IMR-90 (cell line): Measurements from ENCODE around the gene LOX. TPM values are rescaled to one million over a fixed set of nuclear protein-coding genes. Genes with fewer than 3 reads are reported as not detected.

ENCODE experiments used
- ATAC-seq: fragments of 200-7000 bp; cut with Tn5 transposase; 2 replicates; pipeline ENCODE4 v1.9.1; 2020; ENCODE audit warnings: low read depth, mild to moderate bottlenecking, moderate library complexity
- BruUV-seq: library from RNA; stranded (reverse); fragments of 400-500 nt; replicated peaks from 2 replicates; lab custom pipeline; 2021; lab: Mats Ljungman, UMichigan
- CTCF ChIA-PET: fragments of 300-600 bp; formaldehyde crosslinking; extraction: SDS; loops from one replicate; lab custom pipeline; 2021; ENCODE audit warnings: antibody characterized with exemption; lab: Yijun Ruan, JAX
- POLR2A ChIA-PET: fragments of 300-600 bp; sonication (Branson Sonifier 250); formaldehyde crosslinking; loops from one replicate; lab custom pipeline; 2022; ENCODE audit warnings: antibody characterized with exemption; ENCODE audit not compliant: unreplicated experiment; lab: Charles Lee
- DNase-seq: peaks from one replicate; pipeline ENCODE4 v3.0.0; 2013
- H2AFZ ChIP-seq: replicated peaks from 2 replicates; pipeline ENCODE3; 2013; ENCODE audit warnings: low read length, mild to moderate bottlenecking; ENCODE audit not compliant: poor library complexity
- H2AK5ac ChIP-seq: 2 replicates; pipeline ENCODE4 v1.6.1; 2013; ENCODE audit warnings: low read depth, low read length, inconsistent platforms
- H2AK9ac ChIP-seq: replicated peaks from 2 replicates; pipeline ENCODE3; 2013; ENCODE audit warnings: mild to moderate bottlenecking, low read depth, low read length, moderate library complexity; ENCODE audit not compliant: poor library complexity
- H2BK120ac ChIP-seq: 2 replicates; pipeline ENCODE4 v1.6.1; 2013; ENCODE audit warnings: low read depth, low read length, inconsistent platforms
- H2BK15ac ChIP-seq: 3 replicates; pipeline ENCODE4 v1.6.1; 2013; ENCODE audit warnings: low read depth, low read length, inconsistent platforms
- H2BK20ac ChIP-seq: 2 replicates; pipeline ENCODE4 v1.6.1; 2013; ENCODE audit warnings: low read depth, mild to moderate bottlenecking, inconsistent platforms, low read length, moderate library complexity
- H2BK5ac ChIP-seq: 2 replicates; pipeline ENCODE4 v1.6.1; 2013; ENCODE audit warnings: mild to moderate bottlenecking, low read depth, low read length, inconsistent platforms; ENCODE audit not compliant: poor library complexity, severe bottlenecking
- H3K14ac ChIP-seq: replicated peaks from 2 replicates; pipeline ENCODE4 v1.6.1; 2013; ENCODE audit warnings: low read depth, low read length, inconsistent platforms
- H3K18ac ChIP-seq: 2 replicates; pipeline ENCODE4 v1.6.1; 2013; ENCODE audit warnings: low read depth, low read length, control low read depth
- H3K23ac ChIP-seq: 2 replicates; pipeline ENCODE4 v1.6.1; 2013; ENCODE audit warnings: low read depth, low read length, inconsistent platforms
- H3K27ac ChIP-seq: 2 replicates; pipeline ENCODE4 v1.5.1; 2013; ENCODE audit warnings: mild to moderate bottlenecking, control low read depth, low read length; ENCODE audit not compliant: insufficient read depth
- H3K27me3 ChIP-seq: 2 replicates; pipeline ENCODE4 v1.6.1; 2013; ENCODE audit warnings: low read length; ENCODE audit not compliant: control insufficient read depth, insufficient read depth
- H3K36me3 ChIP-seq: 2 replicates; pipeline ENCODE4 v1.6.1; 2013; ENCODE audit warnings: low read length, mixed read lengths; ENCODE audit not compliant: control insufficient read depth, insufficient read depth
- H3K4ac ChIP-seq: 2 replicates; pipeline ENCODE4 v1.6.1; 2013; ENCODE audit warnings: low read depth, low read length, inconsistent platforms
- H3K4me1 ChIP-seq: 2 replicates; pipeline ENCODE4 v1.6.1; 2013; ENCODE audit warnings: low read length, mixed read lengths; ENCODE audit not compliant: control insufficient read depth, insufficient read depth
- H3K4me2 ChIP-seq: 2 replicates; pipeline ENCODE4 v1.6.1; 2013; ENCODE audit warnings: low read depth, mild to moderate bottlenecking, control low read depth, low read length, moderate library complexity
- H3K4me3 ChIP-seq: 2 replicates; pipeline ENCODE4 v1.5.1; 2013; ENCODE audit warnings: low read depth, mild to moderate bottlenecking, control low read depth, low read length, moderate library complexity; ENCODE audit not compliant: insufficient read depth
- H3K56ac ChIP-seq: 2 replicates; pipeline ENCODE4 v1.6.1; 2013; ENCODE audit warnings: low read length, inconsistent platforms; ENCODE audit not compliant: insufficient read depth; ENCODE audit errors: extremely low read depth
- H3K79me1 ChIP-seq, 2 experiments: 2 replicates each; pipeline ENCODE4 v1.6.1; 2013; ENCODE audit warnings: low read length in 2 of 2, inconsistent platforms in 1 of 2, low read depth in 1 of 2
- H3K9ac ChIP-seq: 2 replicates; pipeline ENCODE4 v1.6.1; 2013; ENCODE audit warnings: low read depth, low read length, control low read depth
- H3K9me1 ChIP-seq: 2 replicates; pipeline ENCODE4 v1.6.1; 2013; ENCODE audit warnings: low read length, inconsistent platforms; ENCODE audit not compliant: insufficient read depth
- H3K9me3 ChIP-seq: 2 replicates; pipeline ENCODE4 v1.6.1; 2013; ENCODE audit warnings: low read length; ENCODE audit not compliant: control insufficient read depth, insufficient read depth
- H4K20me1 ChIP-seq: 2 replicates; pipeline ENCODE4 v1.6.1; 2013; ENCODE audit warnings: low read length, inconsistent platforms; ENCODE audit not compliant: insufficient read depth
- H4K5ac ChIP-seq: 2 replicates; pipeline ENCODE4 v1.6.1; 2013; ENCODE audit warnings: mild to moderate bottlenecking, low read depth, low read length, control low read depth
- H4K8ac ChIP-seq, 2 experiments: 2 replicates each; pipeline ENCODE4 v1.6.1; 2013; ENCODE audit warnings: low read depth in 2 of 2, low read length in 2 of 2, control low read depth in 1 of 2, inconsistent platforms in 1 of 2
- H4K91ac ChIP-seq: 2 replicates; pipeline ENCODE4 v1.6.1; 2013; ENCODE audit warnings: low read depth, low read length, inconsistent platforms; ENCODE audit not compliant: insufficient read depth
- BHLHE40 ChIP-seq: fragments of 150-350 bp; IDR thresholded peaks from 2 replicates; pipeline ENCODE4 v1.6.1; 2016; ENCODE audit warnings: mild to moderate bottlenecking, low read depth, low read length
- CEBPB ChIP-seq: IDR thresholded peaks from 2 replicates; pipeline ENCODE4 v1.6.1; 2012; ENCODE audit warnings: low read depth, low read length, improper control_type of control experiment
- CHD1 ChIP-seq: IDR thresholded peaks from 2 replicates; pipeline ENCODE4 v1.6.1; 2012; ENCODE audit warnings: low read depth, low read length, improper control_type of control experiment
- ELK1 ChIP-seq: fragments of 150-350 bp; IDR thresholded peaks from 2 replicates; pipeline ENCODE4 v1.6.1; 2016; ENCODE audit warnings: low read depth, mild to moderate bottlenecking, low read length, moderate library complexity, borderline replicate concordance
- FOS ChIP-seq: fragments of 150-350 bp; IDR thresholded peaks from 2 replicates; pipeline ENCODE4 v1.6.1; 2016; ENCODE audit warnings: low read depth, low read length
- MAFK ChIP-seq: IDR thresholded peaks from 2 replicates; pipeline ENCODE4 v1.6.1; 2012; ENCODE audit warnings: low read depth, low read length, improper control_type of control experiment
- MAZ ChIP-seq: IDR thresholded peaks from 2 replicates; pipeline ENCODE4 v1.6.1; 2012; ENCODE audit warnings: low read depth, mild to moderate bottlenecking, low read length, improper control_type of control experiment, moderate library complexity, borderline replicate concordance
- MXI1 ChIP-seq: IDR thresholded peaks from 2 replicates; pipeline ENCODE4 v1.6.1; 2012; ENCODE audit warnings: low read depth, mild to moderate bottlenecking, low read length, moderate library complexity, borderline replicate concordance
- NFE2L2 ChIP-seq: fragments of 150-350 bp; IDR thresholded peaks from 2 replicates; pipeline ENCODE4 v1.6.1; 2016; ENCODE audit warnings: low read depth, mild to moderate bottlenecking, low read length
- POLR2A ChIP-seq: IDR thresholded peaks from 2 replicates; pipeline ENCODE4 v1.6.1; 2012; ENCODE audit warnings: mild to moderate bottlenecking, low read depth, low read length
- RAD21 ChIP-seq: IDR thresholded peaks from 2 replicates; pipeline ENCODE4 v1.6.1; 2012; ENCODE audit warnings: low read length, improper control_type of control experiment
- RCOR1 ChIP-seq: IDR thresholded peaks from 2 replicates; pipeline ENCODE4 v1.6.1; 2012; ENCODE audit warnings: mild to moderate bottlenecking, low read length, improper control_type of control experiment; ENCODE audit not compliant: insufficient replicate concordance
- RFX5 ChIP-seq: IDR thresholded peaks from 2 replicates; pipeline ENCODE4 v1.8.0; 2012; ENCODE audit warnings: low read depth, mild to moderate bottlenecking, low read length, moderate library complexity
- SMC3 ChIP-seq: fragments of 150-350 bp; IDR thresholded peaks from 2 replicates; pipeline ENCODE4 v1.6.1; 2016; ENCODE audit warnings: low read depth, mild to moderate bottlenecking, antibody characterized with exemption, low read length, moderate library complexity
- whole genome bisulfite sequencing, 2 experiments: methylation state at CpG; one replicate each; pipeline versions ENCODE4 v1.1.5 to v1.1.7; 2013; ENCODE audit warnings: missing lambda C conversion rate in 2 of 2; ENCODE audit not compliant: insufficient read length in 1 of 2; ENCODE audit errors: extremely low coverage in 2 of 2; 5-methylcytosine and 5-hydroxymethylcytosine counted together
- dilution Hi-C: fragments of 300-500 bp; cut with HindIII; formaldehyde crosslinking; loops from one replicate; pipeline ENCODE4 v1.14.3; 2018; ENCODE audit warnings: low sequenced_read_pairs; ENCODE audit not compliant: unreplicated experiment
- in situ Hi-C: fragments of 300-500 bp; cut with MboI; formaldehyde crosslinking; loops from 3 replicates; pipeline ENCODE4 v1.14.3; 2019; ENCODE audit warnings: low sequenced_read_pairs, inconsistent platforms, mixed read lengths
- intact Hi-C: fragments of 100-400 bp; cut with micrococcal nuclease; formaldehyde crosslinking; loops from 2 replicates; pipeline ENCODE4 v1.10.0; 2022
- polyA plus RNA-seq, 3 experiments: library from polyadenylated mRNA; depleted of rRNA; stranded (reverse); fragments of >200 nt; gene quantifications; 2 replicates each; pipeline ENCODE4 v1.2.3, GENCODE V29; 2012; ENCODE audit warnings: low replicate concordance in 1 of 3
- total RNA-seq: library from RNA; depleted of rRNA; stranded (reverse); fragments of >200 nt; gene quantifications from 2 replicates; pipeline ENCODE4 v1.2.3, GENCODE V29; 2012
- TF ChIP-seq, protein P1 (sequence below): conservative IDR thresholded peaks from 2 replicates; pipeline ENCODE4 v1.5.1; 2012; ENCODE audit warnings: mild to moderate bottlenecking, low read depth, low read length, improper control_type of control experiment
- TF ChIP-seq, protein P2 (sequence below): fragments of 150-350 bp; IDR thresholded peaks from 2 replicates; pipeline ENCODE4 v1.6.1; 2017; ENCODE audit warnings: mild to moderate bottlenecking, antibody characterized with exemption, low read length, low read depth

Gene LOX
- total and polyA plus RNA-seq, 2 of the 4 experiments (the other 2 are of a cell fraction), result 277 to 662 TPM

DNA sequence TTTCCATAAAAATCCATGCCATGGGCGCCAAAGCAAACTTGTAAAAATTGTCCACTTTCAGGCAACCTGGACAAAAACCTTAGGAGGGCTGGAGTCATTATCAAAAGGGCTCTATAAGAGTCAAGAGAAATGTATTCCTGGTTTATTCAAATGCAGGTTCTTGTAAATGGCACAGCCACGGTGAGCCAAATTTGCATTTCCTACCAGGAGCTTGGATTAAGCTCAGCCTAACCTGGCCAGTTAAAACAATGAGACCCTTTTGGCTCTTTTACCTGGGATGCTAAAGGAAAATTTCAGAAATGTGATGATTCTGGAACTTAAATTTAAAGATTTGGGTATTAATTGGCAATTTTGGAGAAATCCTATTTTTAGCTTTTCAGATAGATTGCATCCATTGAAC, 42.4 kb upstream of the LOX start:
- Histone ChIP-seq H2AK5ac (no peak overlapping the region), H2BK5ac (no peak overlapping the region), H3K27me3 (no peaks in the 10 kb centered on the region), H4K91ac (no peak overlapping the region), H3K27ac (no peak overlapping the region), H3K18ac (no peak overlapping the region), H4K8ac (no peak overlapping the region), H3K36me3 (no peaks in the 10 kb centered on the region), H2BK120ac (no peak overlapping the region), H3K79me1 (no peaks in the 10 kb centered on the region), H2BK20ac (no peak overlapping the region), H4K20me1 (no peaks in the 10 kb centered on the region), H3K9me1 (0 out of 2 replicates have a peak, but pooled peaks cover under 1% of the 10 kb centered on the region), H2AFZ (no peak overlapping the region), H3K14ac (no peak overlapping the region), H3K4ac (no peak overlapping the region), H3K4me1 (peaks cover under 1% of the 10 kb centered on the region; the same call in 1 of the 2 replicates), H2AK9ac (no peak overlapping the region), H3K23ac (no peak overlapping the region), H3K9me3 (no peaks in the 10 kb centered on the region), H4K5ac (no peak overlapping the region), H3K9ac (no peak overlapping the region), H3K4me2 (no peak overlapping the region), H3K56ac (no peak overlapping the region), H2BK15ac (no peak overlapping the region), H3K4me3 (no peak overlapping the region)
- TF ChIP-seq CHD1 (no peak), MXI1 (no peak), SMC3 (no peak), CEBPB (no peak), RFX5 (no peak), MAFK (no peak), ELK1 (no peak), MAZ (no peak), FOS (no peak), RCOR1 (no peak), POLR2A (no peak), NFE2L2 (no peak), RAD21 (no peak), BHLHE40 (no peak)
- TF ChIP-seq, protein P1, sequence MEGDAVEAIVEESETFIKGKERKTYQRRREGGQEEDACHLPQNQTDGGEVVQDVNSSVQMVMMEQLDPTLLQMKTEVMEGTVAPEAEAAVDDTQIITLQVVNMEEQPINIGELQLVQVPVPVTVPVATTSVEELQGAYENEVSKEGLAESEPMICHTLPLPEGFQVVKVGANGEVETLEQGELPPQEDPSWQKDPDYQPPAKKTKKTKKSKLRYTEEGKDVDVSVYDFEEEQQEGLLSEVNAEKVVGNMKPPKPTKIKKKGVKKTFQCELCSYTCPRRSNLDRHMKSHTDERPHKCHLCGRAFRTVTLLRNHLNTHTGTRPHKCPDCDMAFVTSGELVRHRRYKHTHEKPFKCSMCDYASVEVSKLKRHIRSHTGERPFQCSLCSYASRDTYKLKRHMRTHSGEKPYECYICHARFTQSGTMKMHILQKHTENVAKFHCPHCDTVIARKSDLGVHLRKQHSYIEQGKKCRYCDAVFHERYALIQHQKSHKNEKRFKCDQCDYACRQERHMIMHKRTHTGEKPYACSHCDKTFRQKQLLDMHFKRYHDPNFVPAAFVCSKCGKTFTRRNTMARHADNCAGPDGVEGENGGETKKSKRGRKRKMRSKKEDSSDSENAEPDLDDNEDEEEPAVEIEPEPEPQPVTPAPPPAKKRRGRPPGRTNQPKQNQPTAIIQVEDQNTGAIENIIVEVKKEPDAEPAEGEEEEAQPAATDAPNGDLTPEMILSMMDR, result no peak
- TF ChIP-seq, protein P2, sequence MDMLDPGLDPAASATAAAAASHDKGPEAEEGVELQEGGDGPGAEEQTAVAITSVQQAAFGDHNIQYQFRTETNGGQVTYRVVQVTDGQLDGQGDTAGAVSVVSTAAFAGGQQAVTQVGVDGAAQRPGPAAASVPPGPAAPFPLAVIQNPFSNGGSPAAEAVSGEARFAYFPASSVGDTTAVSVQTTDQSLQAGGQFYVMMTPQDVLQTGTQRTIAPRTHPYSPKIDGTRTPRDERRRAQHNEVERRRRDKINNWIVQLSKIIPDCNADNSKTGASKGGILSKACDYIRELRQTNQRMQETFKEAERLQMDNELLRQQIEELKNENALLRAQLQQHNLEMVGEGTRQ, result no peak
- dilution Hi-C loops, result no loop called here
- WGBS, 2 experiments, result 67% methylated on average over 1 of the region's 2 CpGs; no CpG with 5 or more reads in 1 of the 2 experiments
- ATAC-seq, result no peak
- in situ Hi-C loops, result no loop called here
- ChIA-PET CTCF (interaction anchor here (0.5 to 1.7 kb wide), 2 partner anchors 10 to 1394 kb away, joined by 3 to 5 read pairs; no protein-coding TSS in a partner anchor), POLR2A (no interaction called here)
- intact Hi-C loops, result no loop called here
- DNase-seq, result no peak
- no TSS peak for BruUV-seq
